IPS-NIHi11 (cell line): ENCODE measurements around the gene EFHB.
"Not testable (repeated sequence)": the region's sequence is repeated elsewhere in the genome, so short reads cannot be mapped to it uniquely, and the experiment has no call there.

Experiments
- DNase-seq: peaks from one replicate; pipeline ENCODE4 v3.0.0; 2012; ENCODE audit warnings: mixed read lengths, low spot score

EFHB gene

DNA sequence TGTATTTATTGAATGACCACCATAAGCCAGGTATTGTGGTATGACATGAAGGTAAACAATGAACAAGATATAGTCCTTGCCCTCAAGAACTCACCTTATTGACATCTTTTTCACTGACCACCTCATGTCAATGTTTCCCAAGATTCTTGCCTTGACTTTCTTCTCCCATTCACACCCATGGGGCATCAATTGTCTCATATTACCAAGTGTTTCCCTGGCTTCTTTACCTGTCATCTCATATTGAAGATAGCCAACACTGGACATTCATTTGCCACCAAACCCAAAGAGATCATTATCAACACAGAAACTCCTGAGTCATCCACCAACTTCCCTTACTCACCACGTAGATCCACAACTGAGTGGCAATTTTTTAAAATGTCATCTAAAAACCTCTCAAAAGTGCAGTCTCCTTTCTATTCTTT is 2.2 kb downstream of the EFHB start:
- DNase-seq, result no peak

DNA sequence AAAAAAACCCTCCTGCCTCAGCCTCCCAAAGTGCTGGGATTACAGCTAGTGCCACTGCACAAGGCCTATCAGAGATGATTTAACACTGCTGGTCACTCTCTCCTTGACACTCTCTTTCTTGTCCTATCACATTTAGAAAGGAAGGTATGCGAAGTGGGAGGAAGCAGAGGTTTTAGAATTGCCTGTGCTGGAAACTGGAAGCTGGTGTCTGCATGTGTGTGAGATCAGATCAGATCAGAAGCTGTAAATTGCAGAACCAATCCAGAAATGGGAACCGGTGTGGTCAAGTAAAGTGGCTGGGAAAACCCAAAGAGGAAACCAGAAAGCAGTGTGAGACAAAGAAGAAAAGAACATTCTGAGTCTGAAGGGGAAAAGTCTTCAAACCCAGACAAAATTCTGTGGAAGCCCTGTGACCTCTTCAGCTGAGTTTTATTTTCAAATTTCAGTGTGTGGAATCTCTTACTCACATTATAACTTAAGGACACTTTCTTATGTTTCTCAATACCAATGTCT is 2.8 kb downstream of the EFHB start:
- no peak for DNase-seq

DNA sequence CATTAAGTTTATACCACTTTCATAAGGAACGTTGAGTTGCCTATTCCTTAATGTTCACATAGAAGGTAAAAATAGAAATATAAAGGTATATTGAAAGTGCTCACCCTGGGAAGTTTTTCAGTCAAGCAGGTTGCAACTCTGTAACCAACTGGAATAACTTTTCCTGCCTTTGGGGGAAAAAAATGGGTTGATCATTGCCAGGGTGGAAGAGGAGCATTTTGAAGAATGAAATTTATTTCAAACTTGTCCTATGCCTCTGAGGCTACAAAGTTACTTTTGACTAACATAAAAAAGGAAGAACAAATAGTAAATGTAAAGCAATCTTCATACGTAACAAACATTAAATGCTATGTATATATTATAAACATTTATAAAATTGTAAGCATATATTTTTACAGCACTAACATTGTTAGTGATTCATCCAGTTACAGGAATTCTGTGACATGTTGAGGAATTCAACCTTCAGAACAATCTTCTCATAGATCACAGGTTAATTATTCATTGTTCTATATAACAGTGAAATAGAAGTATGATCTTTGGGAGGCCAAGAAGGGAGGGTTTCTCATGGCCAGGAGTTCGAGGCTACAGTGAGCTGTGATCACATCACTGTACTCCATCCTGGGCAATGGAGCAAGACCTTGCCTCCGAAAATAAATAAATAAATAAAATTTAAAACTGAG is 13.5 kb downstream of the EFHB start:
- DNase-seq, result no peak

DNA sequence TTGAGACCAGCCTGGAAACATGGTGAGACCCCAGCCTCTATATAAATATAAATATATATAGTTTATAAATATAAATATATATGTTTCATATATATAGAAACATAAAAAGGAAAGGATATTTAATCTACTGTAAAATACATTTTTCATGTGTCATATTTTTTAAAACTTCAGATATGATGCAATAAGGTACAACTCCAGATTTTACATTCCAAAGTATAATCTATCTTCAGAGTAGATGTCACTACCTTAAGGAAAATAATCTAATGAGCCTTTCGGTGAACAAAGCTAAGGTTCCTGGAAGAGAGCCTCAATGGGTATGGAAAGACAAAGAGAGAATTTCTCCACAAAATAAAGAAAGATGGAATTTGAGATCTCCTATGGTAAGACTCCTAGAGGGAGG is 16.9 kb downstream of the EFHB start:
- DNase-seq, result no peak

DNA sequence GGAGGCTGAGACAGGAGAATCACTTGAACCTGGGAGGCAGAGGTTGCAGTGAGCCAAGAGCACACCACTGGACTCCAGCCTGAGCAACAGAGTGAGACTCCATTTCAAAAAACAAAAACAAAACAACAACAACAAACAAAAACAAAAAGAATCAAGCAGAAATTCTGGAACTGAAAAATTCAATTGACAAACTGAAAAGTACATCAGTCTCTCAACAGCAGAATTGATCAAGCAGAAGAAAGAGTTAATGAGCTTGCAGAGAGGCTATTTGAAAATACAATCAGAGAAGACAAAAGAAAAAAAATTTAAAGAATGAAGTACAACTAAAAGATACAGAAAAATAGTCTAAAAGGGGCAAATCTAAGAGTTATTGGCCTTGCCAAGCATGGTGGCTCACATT is 22.6 kb downstream of the EFHB start:
- DNase-seq, result no peak

DNA sequence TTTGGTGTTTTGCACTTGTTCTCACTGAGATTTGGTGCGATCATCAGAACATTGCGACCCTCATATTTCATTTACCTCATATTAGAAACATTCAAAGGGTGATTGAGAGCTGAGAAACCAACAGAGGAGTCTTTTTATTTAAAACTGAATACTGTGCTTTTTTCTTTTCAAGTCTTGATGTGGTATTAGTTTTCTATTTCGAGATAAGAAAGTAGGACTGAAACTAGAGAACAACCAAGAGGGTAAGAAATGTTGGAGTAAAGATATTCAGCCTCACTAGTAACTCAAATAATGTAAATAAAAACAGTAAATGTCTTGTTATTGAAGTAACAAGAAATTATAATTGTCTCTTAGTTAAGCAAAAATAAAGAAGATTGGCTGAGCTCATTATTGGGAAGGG is 26.5 kb downstream of the EFHB start:
- no peak for DNase-seq

DNA sequence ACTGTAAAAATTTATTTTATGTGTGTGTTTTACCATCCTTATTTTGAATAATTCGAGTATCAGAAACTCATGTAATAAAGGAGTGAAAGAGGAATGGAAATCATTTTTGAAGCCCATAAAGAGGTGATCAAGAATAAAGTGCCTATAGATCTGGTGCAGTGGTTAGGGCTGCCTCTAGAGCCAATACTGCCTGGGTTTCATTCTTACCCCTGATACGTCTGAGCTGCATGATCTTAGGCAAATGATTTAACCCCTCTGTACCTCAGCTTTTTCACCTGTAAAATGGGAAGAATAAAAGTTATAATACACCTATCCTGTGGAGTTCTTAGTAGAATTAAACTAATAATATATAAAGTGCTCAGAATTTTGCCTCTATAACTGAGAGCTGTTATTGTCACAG is 30.4 kb downstream of the EFHB start:
- no peak for DNase-seq

DNA sequence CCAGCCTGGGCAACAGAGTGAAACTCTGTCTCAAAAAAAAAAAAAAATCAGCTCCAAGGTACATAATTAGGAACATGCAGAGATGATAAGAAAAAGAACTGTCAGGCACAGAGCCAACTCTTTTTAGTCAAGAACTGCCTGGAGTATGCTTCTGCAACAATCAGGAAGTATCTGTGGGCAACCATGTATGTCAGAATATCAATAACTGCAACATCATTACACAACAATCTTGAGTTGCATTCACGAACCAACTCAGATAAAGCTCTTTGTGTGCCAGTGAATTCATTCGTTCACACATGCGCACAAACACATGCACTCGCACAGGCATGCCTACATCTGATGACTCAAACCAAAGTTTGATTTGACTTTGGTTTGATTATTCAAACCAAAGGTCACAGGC is 32.1 kb downstream of the EFHB start:
- no peak for DNase-seq

DNA sequence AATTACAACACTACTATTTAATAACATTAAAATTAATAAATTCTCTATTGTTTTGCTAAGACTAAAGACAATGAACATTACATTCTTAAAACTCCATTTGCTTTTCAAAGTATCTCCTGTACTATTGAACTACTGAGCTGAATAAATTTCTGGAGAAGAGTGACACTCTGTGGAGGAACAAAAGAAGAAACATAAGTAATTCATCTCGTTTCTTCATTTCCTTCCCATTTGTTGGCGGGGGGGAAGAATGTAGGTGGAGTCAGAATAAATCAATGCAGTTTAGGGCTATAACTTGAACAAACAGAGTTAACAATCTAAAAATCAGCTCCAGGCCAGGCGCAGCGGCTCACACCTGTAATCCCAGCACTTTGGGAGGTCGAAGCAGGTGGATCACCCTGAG is 32.7 kb downstream of the EFHB start:
- DNase-seq, result no peak

DNA sequence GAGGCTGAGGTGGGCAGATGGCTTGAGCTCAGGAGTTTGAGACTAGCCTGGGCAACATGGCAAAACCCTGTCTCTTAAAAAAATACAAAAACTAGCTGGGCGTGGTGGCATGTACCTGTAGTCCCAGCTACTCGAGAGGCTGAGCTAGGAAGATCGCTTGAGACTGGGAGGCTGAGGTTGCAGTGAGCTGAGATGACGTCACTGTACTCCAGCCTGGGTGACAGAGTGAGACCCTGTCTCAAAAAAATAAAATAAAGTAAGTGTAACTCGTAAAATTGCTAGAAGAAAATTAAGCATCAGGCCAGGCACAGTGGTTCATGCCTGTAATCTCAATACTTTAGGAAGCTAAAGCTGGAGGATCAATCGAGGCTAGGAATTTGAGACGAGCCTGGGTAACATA is 34.2 kb downstream of the EFHB start:
- not testable (repeated sequence) for DNase-seq

DNA sequence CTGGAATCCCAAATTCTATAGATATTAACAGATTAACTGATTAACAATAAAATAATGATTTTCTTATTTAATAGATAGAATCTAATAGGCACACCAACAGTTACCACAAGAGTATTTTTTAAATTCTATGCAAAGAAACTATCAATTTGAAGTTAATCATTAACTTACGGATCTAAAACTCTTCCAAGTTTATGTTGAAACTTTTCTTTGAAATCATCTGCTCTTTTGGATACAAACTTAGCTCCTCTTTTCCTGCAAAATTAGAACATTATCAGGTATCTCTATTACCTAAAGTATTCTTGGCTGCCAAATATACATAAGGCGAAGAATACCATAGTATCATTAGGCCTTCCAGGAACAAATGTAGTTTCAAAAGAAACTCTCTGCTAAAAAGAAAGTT is 34.8 kb downstream of the EFHB start:
- DNase-seq, result no peak

DNA sequence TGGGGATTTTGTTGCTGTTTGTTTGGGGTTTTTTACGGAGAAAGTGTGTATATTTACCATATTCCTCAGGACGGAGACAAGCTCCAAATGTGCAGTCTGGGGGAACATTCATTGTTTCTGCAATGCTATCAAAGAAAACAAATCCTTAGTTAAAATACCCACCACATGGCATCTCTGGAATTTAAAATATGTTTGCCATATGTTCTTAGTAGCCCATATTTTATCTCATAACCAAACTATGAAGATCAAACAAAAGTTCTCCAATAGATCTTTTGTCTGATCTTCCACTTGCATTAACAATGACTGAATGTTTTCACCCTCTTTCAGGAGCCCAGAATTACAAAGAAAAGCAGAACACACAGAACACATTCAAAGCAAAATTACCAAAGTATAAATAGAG is 35.3 kb downstream of the EFHB start:
- no peak for DNase-seq

DNA sequence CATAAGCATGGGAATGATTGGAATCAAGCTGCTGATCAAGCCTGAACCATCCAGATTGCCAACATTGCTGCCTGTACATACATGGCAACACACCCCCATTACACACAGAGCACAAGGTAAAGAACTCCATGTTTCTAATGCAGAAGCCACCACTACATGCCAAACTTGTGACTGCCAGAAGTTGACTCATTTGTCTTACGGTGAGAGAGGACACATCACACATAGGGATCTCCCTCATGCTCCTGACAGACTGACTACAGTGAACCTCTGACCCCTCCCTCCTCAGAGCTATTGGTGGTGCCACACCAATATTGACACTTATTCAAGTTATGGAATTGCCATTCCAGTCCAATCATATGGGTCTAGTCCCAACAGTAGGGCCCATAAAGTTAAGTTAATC is 42.3 kb downstream of the EFHB start:
- no peak for DNase-seq

DNA sequence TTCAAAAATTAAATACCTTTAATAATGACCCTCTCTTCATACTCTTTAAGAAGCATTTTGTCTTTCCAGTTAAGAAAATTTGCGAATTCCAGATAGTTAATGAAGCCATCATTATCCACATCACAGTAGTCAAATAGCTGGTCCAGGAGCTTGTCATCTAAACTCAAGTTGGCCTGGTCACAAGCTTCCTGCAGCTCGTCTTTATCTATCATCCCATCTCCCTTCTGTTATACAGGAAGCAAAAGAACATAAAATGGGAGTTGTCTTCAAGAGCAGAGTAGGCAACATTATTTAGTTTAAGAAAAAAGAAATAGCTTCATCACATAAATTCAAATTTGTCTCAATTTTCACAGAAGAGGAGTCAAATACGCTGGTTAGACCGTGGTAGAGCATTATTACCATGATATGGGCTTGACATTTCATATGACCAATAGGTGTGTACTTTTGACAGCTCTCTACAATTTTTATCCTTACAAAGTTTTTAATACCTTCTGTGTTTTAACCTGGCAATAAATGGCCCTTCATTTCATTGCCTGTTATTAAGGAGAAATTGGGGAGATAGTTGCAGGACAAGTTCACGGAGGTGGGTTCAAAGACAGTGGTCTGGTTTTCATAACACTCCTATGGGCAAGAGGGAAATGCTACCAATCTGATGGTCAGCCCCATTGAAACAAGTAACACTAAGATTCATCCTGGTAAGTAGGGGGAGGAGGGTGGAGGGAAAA is 45.4 kb downstream of the EFHB start:
- DNase-seq, result no peak

DNA sequence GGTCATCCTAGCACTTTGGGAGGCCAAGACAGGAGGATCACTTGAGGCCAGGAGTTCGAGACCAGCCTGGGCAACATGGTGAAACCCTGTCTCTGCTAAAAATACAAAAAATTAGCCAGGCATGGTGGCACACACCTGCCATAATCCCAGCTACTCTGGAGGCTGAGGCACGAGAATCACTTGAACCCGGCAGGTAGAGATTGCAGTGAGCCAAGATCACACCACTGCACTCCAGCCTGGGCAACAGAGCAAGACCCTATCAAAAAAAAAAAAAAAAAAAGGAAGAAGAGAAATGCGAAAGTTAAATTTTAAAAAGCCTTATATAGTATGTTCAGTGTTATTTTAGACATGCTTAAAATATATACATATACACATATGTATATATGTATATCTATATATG is 46.9 kb downstream of the EFHB start:
- DNase-seq, result not testable (repeated sequence)

DNA sequence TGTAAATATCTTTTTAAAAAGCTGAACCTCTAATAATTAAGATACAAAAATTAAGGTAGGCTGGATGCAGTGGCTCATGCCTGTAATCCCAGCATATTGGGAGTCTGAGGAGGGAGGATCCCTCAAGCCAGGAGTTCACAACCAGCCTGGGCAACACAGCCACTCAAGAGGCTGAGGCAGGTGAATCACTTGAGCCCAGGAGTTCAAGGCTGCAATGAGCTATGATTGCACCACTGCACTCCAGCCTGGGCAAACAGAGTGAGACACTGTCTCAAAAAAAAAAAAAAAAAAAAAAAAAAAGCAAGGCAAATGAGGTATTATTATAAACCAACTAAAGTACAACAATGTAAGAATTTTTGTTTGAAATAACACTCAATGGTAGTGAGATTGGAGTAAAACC is 47.6 kb downstream of the EFHB start:
- no peak for DNase-seq

DNA sequence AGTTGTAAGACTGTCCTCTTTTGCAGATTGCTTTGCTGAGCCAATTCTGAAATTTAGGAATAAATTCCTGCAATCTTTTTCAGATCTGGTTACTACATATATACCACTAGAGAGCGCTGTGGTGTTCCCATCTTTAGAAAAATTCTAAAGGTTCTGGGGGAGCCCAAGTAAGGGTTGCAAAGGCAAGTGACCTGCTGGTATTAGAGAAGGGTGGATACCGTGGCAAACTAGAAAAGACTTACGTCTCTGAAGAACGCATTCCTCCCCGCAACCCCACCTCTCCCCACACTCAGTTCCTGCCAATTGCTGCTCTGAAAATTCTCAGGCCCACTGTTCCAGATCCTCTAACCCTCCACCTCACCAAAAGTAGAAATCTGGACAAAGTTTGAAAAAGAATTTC is 48.5 kb downstream of the EFHB start:
- DNase-seq, result peak; percentile 78

DNA sequence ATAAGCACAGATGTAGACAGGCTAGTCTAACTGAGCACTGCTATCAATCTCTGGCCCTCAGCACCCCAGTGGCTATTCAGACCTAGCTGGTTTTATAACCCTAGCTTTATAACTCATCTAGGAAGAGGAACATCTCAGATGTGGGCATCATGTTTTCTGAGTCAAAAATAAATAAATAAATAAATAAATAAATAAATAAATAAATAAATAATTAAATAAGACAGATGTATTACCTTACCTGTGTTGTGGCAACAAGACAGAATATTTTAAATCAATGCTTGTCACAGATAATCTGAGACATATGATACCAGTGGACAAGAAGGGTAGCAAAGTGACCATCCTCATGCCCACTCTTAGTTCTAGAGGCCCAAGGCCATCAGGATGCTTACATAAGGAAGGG is 52.2 kb downstream of the EFHB start:
- no peak for DNase-seq

DNA sequence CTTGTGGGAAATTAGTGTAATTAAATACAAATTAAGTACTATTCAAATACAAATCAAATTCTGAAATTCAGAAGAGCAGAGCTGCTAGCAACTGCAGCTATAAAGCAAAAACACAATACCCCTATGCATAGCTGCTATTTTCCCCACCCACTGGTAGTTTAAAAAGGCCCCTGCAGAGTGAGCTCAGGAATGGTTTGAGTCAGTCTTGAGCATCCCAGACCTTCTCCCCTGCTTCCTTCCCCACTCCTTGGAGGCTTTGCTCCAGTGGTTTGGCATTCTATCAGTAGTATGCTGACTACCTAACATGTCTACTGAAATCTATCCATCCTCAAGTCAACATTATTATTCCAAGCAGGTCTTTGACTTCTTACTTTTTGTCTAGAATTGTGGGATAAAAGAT is 53.0 kb downstream of the EFHB start:
- DNase-seq, result peak; percentile 49

DNA sequence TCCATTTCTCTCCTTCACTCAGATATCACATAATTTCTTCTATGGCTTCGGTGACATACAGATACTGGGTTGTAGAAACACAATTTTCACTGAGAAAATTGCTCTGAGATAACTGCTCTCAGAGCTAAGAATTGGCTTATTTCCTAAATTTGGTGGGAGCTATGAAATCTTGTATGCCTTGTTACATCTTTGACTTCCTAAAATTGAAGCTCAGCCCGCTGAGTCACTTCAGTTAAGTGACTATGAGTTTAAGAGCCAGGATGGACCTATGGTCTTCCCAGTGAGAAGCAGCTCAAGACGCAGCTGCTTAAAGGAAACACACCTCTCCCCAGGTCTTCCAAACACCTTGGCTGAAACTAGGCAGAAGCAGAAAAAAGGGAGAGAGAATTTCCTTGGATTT is 56.4 kb downstream of the EFHB start:
- DNase-seq, result no peak

DNA sequence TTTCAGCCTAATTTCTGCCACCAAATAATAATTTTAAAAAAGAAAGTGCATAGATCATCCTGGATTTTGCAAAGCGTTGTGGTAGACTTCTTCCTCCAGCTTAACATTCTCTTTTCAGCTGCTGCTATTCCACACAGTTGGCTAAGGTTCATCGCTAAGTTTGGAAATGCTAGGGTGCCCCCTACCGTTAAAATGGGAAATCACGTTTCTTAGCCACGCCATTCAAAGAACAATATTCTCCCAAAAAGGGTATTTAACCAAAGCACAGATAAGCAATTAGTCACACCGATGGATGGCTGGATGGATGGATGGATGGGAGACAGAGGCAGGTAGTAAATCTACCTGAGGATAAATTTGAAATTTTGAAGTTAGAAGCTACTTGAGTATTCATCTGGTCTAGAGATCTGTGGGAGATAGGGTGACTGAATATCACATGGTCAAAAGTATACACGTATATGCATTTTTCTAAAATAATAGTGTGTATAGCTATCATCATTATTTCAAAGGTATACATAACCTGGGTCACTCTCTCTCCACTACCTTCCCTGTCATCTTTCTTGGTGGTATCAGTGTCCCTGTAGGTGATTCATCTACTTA is 67.2 kb downstream of the EFHB start:
- peak; percentile 60 for DNase-seq

DNA sequence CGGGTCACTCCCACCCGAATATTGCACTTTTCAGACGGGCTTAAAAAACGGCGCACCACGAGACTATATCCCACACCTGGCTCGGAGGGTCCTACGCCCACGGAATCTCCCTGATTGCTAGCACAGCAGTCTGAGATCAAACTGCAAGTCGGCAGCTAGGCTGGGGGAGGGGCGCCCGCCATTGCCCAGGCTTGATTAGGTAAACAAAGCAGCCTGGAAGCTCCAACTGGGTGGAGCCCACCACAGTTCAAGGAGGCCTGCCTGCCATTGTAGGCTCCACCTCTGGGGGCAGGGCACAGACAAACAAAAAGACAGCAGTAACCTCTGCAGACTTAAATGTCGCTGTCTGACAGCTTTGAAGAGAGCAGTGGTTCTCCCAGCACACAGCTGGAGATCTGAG is 78.7 kb downstream of the EFHB start:
- not testable (repeated sequence) for DNase-seq

DNA sequence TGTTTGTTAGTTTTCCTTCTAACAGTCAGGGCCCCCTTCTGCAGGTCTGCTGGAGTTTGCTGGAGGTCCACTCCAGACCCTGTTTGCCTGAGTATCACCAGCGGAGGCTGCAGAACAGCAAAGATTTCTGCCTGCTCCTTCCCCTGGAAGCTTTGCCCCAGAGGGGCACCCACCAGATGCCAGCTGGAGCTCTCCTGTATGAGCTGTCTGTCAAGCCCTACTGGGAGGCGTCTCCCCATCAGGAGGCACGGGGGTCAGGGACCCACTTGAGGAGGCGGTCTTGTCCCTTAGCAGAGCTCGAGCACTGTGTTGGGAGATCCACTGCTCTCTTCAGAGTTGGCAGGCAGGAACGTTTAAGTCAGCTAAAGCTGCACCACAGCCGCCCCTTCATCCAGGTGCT is 87.4 kb downstream of the EFHB start:
- not testable (repeated sequence) for DNase-seq
